ENCODE results near the gene NETO1.
A peak's percentile ranks its signal among the peaks of the same experiment; 100 is the strongest.

Gene NETO1

GRCh38 chr18:72878561-72878960 is 10.8 kb upstream of the NETO1 start:
- Histone ChIP-seq H3K4me1 (ENCODE audit: insufficient read depth, insufficient read length) (no peaks in the 10 kb centered on the region), H3K4me3 (ENCODE audit: insufficient read length, low read depth) (no peak overlapping the region), H3K9me3 (ENCODE audit: insufficient read depth, low read length) (no peaks in the 10 kb centered on the region), H3K27me3 (ENCODE audit: insufficient read depth, insufficient read length) (no peaks in the 10 kb centered on the region), H3K9ac (ENCODE audit: insufficient read length, low read depth) (no peak overlapping the region), H3K36me3 (ENCODE audit: insufficient read depth, insufficient read length, low read length) (no peaks in the 10 kb centered on the region)
- TF ChIP-seq ZNF274 (IDR thresholded peaks at IDR 0.05; ENCODE audit: low read depth, low read length) (no peak), YY1 (IDR thresholded peaks at IDR 0.05; ENCODE audit: insufficient read depth, insufficient read length) (no peak), SUZ12 (IDR thresholded peaks at IDR 0.05; ENCODE audit: extremely low read depth, insufficient read depth, insufficient read length) (no peak)
- DNase-seq (ENCODE audit: low read depth, low spot score) = no peak

- no peaks in the 10 kb centered on the region for H3K4me1 ChIP-seq (ENCODE audit: insufficient read depth, insufficient read length)
- no peaks in the 10 kb centered on the region for H3K9me3 ChIP-seq (ENCODE audit: insufficient read depth, low read length)
- TF ChIP-seq ZNF274 (IDR thresholded peaks at IDR 0.05; ENCODE audit: low read depth, low read length) (no peak), YY1 (IDR thresholded peaks at IDR 0.05; ENCODE audit: insufficient read depth, insufficient read length) (no peak), SUZ12 (IDR thresholded peaks at IDR 0.05; ENCODE audit: extremely low read depth, insufficient read depth, insufficient read length) (no peak)
- H3K4me3 ChIP-seq (ENCODE audit: insufficient read length, low read depth) = no peak overlapping the region
- no peak overlapping the region for H3K9ac ChIP-seq (ENCODE audit: insufficient read length, low read depth)
- no peaks in the 10 kb centered on the region for H3K27me3 ChIP-seq (ENCODE audit: insufficient read depth, insufficient read length)
- DNase-seq (ENCODE audit: low read depth, low spot score) = no peak
- no peaks in the 10 kb centered on the region for H3K36me3 ChIP-seq (ENCODE audit: insufficient read depth, insufficient read length, low read length)
Observed at GRCh38 chr18:72878143-72878542, 10.4 kb upstream of the NETO1 start.

- no peak overlapping the region for H3K9ac ChIP-seq (ENCODE audit: insufficient read length, low read depth)
- no peak for DNase-seq (ENCODE audit: low read depth, low spot score)
- TF ChIP-seq SUZ12 (IDR thresholded peaks at IDR 0.05; ENCODE audit: extremely low read depth, insufficient read depth, insufficient read length) (no peak), ZNF274 (IDR thresholded peaks at IDR 0.05; ENCODE audit: low read depth, low read length) (no peak), YY1 (IDR thresholded peaks at IDR 0.05; ENCODE audit: insufficient read depth, insufficient read length) (no peak)
- H3K36me3 ChIP-seq (ENCODE audit: insufficient read depth, insufficient read length, low read length) = no peaks in the 10 kb centered on the region
- H3K4me3 ChIP-seq (ENCODE audit: insufficient read length, low read depth) = no peak overlapping the region
- H3K4me1 ChIP-seq (ENCODE audit: insufficient read depth, insufficient read length) = no peaks in the 10 kb centered on the region
- peaks cover 35% of the 10 kb centered on the region for H3K27me3 ChIP-seq (ENCODE audit: insufficient read depth, insufficient read length)
- no peaks in the 10 kb centered on the region for H3K9me3 ChIP-seq (ENCODE audit: insufficient read depth, low read length)
Observed at GRCh38 chr18:72871091-72871490, 3.3 kb upstream of the NETO1 start.

- Histone ChIP-seq H3K36me3 (ENCODE audit: insufficient read depth, insufficient read length, low read length) (no peaks in the 10 kb centered on the region), H3K9me3 (ENCODE audit: insufficient read depth, low read length) (no peaks in the 10 kb centered on the region), H3K27me3 (ENCODE audit: insufficient read depth, insufficient read length) (peaks cover 44% of the 10 kb centered on the region), H3K4me1 (ENCODE audit: insufficient read depth, insufficient read length) (no peaks in the 10 kb centered on the region), H3K4me3 (ENCODE audit: insufficient read length, low read depth) (peak overlapping the region; percentile 62), H3K9ac (ENCODE audit: insufficient read length, low read depth) (peak overlapping the region; percentile 72)
- TF ChIP-seq SUZ12 (IDR thresholded peaks at IDR 0.05; ENCODE audit: extremely low read depth, insufficient read depth, insufficient read length) (no peak), YY1 (IDR thresholded peaks at IDR 0.05; ENCODE audit: insufficient read depth, insufficient read length) (no peak), ZNF274 (IDR thresholded peaks at IDR 0.05; ENCODE audit: low read depth, low read length) (no peak)
- no peak for DNase-seq (ENCODE audit: low read depth, low spot score)
Observed at GRCh38 chr18:72869226-72870185, 1.7 kb upstream of the NETO1 start.

- TF ChIP-seq SUZ12 (IDR thresholded peaks at IDR 0.05; ENCODE audit: extremely low read depth, insufficient read depth, insufficient read length) = no peak
- no peak for TF ChIP-seq ZNF274 (IDR thresholded peaks at IDR 0.05; ENCODE audit: low read depth, low read length)
- H3K27me3 ChIP-seq (ENCODE audit: insufficient read depth, insufficient read length) = peaks cover 44% of the 10 kb centered on the region
- H3K4me3 ChIP-seq (ENCODE audit: insufficient read length, low read depth) = peak overlapping the region; percentile 62
- H3K9ac ChIP-seq (ENCODE audit: insufficient read length, low read depth) = peak overlapping the region; percentile 72
- peaks cover 5% of the 10 kb centered on the region for H3K36me3 ChIP-seq (ENCODE audit: insufficient read depth, insufficient read length, low read length)
- no peaks in the 10 kb centered on the region for H3K4me1 ChIP-seq (ENCODE audit: insufficient read depth, insufficient read length)
- no peaks in the 10 kb centered on the region for H3K9me3 ChIP-seq (ENCODE audit: insufficient read depth, low read length)
- DNase-seq (ENCODE audit: low read depth, low spot score) = no peak
Observed at GRCh38 chr18:72868585-72869225, 918 bp upstream of the NETO1 start.

GRCh38 chr18:72866901-72867745 is 664 bp downstream of the NETO1 start:
- Histone ChIP-seq H3K9ac (ENCODE audit: insufficient read length, low read depth) (peak overlapping the region; percentile 56), H3K4me3 (ENCODE audit: insufficient read length, low read depth) (peak overlapping the region; percentile 62), H3K9me3 (ENCODE audit: insufficient read depth, low read length) (no peaks in the 10 kb centered on the region), H3K27me3 (ENCODE audit: insufficient read depth, insufficient read length) (peaks cover 44% of the 10 kb centered on the region), H3K36me3 (ENCODE audit: insufficient read depth, insufficient read length, low read length) (peaks cover 9% of the 10 kb centered on the region), H3K4me1 (ENCODE audit: insufficient read depth, insufficient read length) (no peaks in the 10 kb centered on the region)
- DNase-seq (ENCODE audit: low read depth, low spot score) = no peak
- TF ChIP-seq YY1 (IDR thresholded peaks at IDR 0.05; ENCODE audit: insufficient read depth, insufficient read length) (no peak), ZNF274 (IDR thresholded peaks at IDR 0.05; ENCODE audit: low read depth, low read length) (no peak), SUZ12 (IDR thresholded peaks at IDR 0.05; ENCODE audit: extremely low read depth, insufficient read depth, insufficient read length) (no peak)
